Suprapubic skin (tissue), 4 donors: ENCODE results near the gene SORCS3. TPM values are rescaled to one million over a fixed set of nuclear protein-coding genes. Genes with fewer than 3 reads are reported as not detected.
A peak's percentile ranks its signal among the peaks of the same experiment; 100 is the strongest.

Experiments used
- DNase-seq, 2 donors: peaks; one replicate each; pipeline ENCODE4 v3.0.0-alpha.2; 2019; ENCODE audit warnings: low spot score in 2 of 2
- H3K27ac ChIP-seq: fragments of 200-600 bp; sonication (generic); one replicate; pipeline ENCODE4 v1.5.1; 2019
- H3K27me3 ChIP-seq: fragments of 200-600 bp; sonication (generic); one replicate; pipeline ENCODE4 v1.5.1; 2019
- H3K36me3 ChIP-seq: fragments of 200-600 bp; sonication (generic); one replicate; pipeline ENCODE4 v1.5.1; 2019
- H3K4me1 ChIP-seq: fragments of 200-600 bp; sonication (generic); one replicate; pipeline ENCODE4 v1.5.1; 2019
- H3K4me3 ChIP-seq: fragments of 200-600 bp; sonication (generic); one replicate; pipeline ENCODE4 v1.5.1; 2019; ENCODE audit warnings: mild to moderate bottlenecking
- H3K9me3 ChIP-seq: fragments of 200-600 bp; sonication (generic); one replicate; pipeline ENCODE4 v1.5.1; 2019
- EP300 ChIP-seq: sonication (generic); formaldehyde crosslinking; IDR thresholded peaks from one replicate; pipeline ENCODE4 v1.6.1; 2017; ENCODE audit warnings: antibody characterized with exemption
- POLR2A ChIP-seq, 2 donors: fragments of 450-650 bp; IDR thresholded peaks; one replicate each; pipeline ENCODE4 v1.6.1; 2017; ENCODE audit warnings: antibody characterized with exemption in 2 of 2, mild to moderate bottlenecking in 2 of 2, moderate library complexity in 2 of 2
- POLR2AphosphoS5 ChIP-seq, 3 donors: sonication (generic); formaldehyde crosslinking; IDR thresholded peaks; one replicate each; pipeline ENCODE4 v1.6.1; 2017; ENCODE audit warnings: antibody characterized with exemption in 3 of 3
- WGBS: methylation state at CpG from one replicate; pipeline ENCODE4 v1.1.5; 2018; 5-methylcytosine and 5-hydroxymethylcytosine counted together
- total RNA-seq, 4 donors: library from RNA; depleted of rRNA; stranded (reverse); fragments of >200 nt; gene quantifications; one replicate each; pipeline ENCODE4 v1.1.0, GENCODE V29; 2016
- TF ChIP-seq, protein P1 (sequence below), 2 donors: fragments of 200-600 bp in 1 of 2; fragments of 450-650 bp in 1 of 2; sonication (generic) in 1 of 2; IDR thresholded peaks; one replicate each; pipeline ENCODE4 v1.5.1; 2016 to 2019; ENCODE audit warnings: antibody characterized with exemption in 2 of 2, mild to moderate bottlenecking in 1 of 2, moderate library complexity in 1 of 2

The SORCS3 gene
- total RNA-seq, 4 donors from 2014 or later, result 0.16 to 0.19 (median 0.18) TPM

DNA sequence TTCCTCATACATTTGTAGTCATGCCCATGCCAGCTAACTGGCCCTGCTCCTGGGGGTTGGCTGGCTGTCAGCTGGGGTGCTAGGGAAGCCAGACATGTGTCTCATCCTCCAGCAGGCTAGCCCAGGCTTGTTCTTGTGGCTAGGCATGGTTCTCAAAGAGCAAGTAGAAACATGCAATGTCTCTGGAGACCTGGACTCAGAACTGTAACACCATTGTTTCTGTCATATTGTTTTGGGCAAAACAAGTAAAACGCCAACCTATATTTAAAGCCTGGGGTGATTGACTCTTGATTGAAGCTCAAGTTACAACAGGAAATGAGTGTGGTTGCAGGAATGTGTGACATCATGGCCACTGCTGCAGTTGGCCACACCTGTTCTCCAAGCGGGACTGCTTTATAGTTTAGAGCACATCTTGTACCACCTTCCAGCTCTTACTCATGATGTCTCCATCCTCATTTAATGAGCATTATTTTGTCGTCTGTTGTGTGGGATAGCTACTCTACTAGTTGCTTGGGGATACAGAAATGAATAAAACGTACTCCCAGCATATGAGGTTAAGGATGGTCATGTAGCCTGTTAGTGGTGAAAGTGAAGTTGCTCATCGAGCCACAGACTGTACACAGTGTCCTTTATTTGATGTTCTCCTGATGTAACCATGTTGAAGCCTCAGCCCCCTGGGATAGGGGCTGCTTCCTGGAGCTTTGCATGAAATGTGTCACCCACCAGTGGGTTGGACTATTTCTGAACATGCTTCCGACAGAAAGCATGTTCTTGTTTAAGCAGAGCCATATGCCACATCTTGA is 168.4 kb downstream of the SORCS3 start:
- DNase-seq, result no peak
- TF ChIP-seq EP300 (no peak), POLR2A (IDR thresholded peaks at IDR 0.05) (no peak), POLR2AphosphoS5 (IDR thresholded peaks at IDR 0.05) (no peak)
- TF ChIP-seq, protein P1, sequence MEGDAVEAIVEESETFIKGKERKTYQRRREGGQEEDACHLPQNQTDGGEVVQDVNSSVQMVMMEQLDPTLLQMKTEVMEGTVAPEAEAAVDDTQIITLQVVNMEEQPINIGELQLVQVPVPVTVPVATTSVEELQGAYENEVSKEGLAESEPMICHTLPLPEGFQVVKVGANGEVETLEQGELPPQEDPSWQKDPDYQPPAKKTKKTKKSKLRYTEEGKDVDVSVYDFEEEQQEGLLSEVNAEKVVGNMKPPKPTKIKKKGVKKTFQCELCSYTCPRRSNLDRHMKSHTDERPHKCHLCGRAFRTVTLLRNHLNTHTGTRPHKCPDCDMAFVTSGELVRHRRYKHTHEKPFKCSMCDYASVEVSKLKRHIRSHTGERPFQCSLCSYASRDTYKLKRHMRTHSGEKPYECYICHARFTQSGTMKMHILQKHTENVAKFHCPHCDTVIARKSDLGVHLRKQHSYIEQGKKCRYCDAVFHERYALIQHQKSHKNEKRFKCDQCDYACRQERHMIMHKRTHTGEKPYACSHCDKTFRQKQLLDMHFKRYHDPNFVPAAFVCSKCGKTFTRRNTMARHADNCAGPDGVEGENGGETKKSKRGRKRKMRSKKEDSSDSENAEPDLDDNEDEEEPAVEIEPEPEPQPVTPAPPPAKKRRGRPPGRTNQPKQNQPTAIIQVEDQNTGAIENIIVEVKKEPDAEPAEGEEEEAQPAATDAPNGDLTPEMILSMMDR (IDR thresholded peaks at IDR 0.05), result no peak
- 53% methylated on average over 5 of the region's 6 CpGs for WGBS
- Histone ChIP-seq H3K9me3 (no peaks in the 10 kb centered on the region), H3K4me3 (no peak overlapping the region), H3K27ac (peak overlapping the region; percentile 13), H3K27me3 (no peaks in the 10 kb centered on the region), H3K4me1 (no peaks in the 10 kb centered on the region), H3K36me3 (no peaks in the 10 kb centered on the region)

DNA sequence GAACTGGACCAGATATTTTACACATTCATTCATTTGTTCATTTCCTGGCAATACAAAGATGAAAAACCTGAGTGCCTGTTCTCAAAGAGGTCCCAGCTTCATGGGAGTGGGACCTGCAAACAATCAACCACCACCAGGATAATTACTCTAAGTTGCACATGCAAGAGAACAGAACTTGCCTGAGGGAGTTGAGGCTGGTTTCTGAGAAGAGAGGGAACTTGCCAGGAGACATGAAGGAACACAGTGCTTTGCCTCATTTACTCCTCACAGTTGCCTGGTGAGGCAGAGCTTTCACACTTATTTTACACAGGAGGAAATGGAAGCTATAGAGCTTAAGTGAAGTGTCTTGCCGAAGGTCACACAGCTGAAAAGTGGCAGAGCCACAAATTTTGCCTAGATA is 170.1 kb downstream of the SORCS3 start:
- Histone ChIP-seq H3K4me3 (no peak overlapping the region), H3K27me3 (no peaks in the 10 kb centered on the region), H3K4me1 (no peaks in the 10 kb centered on the region), H3K36me3 (no peaks in the 10 kb centered on the region), H3K27ac (no peak overlapping the region), H3K9me3 (no peaks in the 10 kb centered on the region)
- TF ChIP-seq POLR2A (IDR thresholded peaks at IDR 0.05) (no peak), EP300 (no peak), POLR2AphosphoS5 (IDR thresholded peaks at IDR 0.05) (no peak)
- TF ChIP-seq, protein P1 (IDR thresholded peaks at IDR 0.05), result no peak
- no peak for DNase-seq
- WGBS, result 70% methylated on average over 1 of the region's 1 CpG

DNA sequence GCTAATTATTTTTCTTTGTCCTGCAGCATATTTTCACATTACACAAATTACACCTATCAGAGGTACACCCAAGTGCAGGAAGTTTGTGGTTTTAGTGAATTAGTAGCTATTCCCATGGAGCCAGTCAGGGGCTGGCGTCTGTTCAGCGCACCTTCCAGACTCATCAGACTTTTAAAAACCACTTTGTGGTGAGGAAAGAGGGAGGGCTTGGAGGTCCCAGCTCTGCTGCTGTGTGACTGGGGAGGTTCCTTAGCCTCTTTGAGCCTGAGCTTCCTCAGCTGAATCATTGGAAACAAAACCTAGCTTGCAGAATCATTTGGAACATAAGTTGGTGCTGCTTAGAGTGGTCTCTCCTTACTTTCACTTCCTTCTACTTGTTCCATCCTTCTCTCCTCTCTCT is 175.4 kb downstream of the SORCS3 start:
- Histone ChIP-seq H3K27me3 (no peaks in the 10 kb centered on the region), H3K36me3 (no peaks in the 10 kb centered on the region), H3K27ac (no peak overlapping the region), H3K4me3 (no peak overlapping the region), H3K4me1 (no peaks in the 10 kb centered on the region), H3K9me3 (no peaks in the 10 kb centered on the region)
- TF ChIP-seq POLR2AphosphoS5 (IDR thresholded peaks at IDR 0.05) (no peak), POLR2A (IDR thresholded peaks at IDR 0.05) (no peak), EP300 (no peak)
- TF ChIP-seq, protein P1 (IDR thresholded peaks at IDR 0.05), result no peak
- no peak for DNase-seq
- WGBS, result 68% methylated on average over 2 of the region's 2 CpGs

DNA sequence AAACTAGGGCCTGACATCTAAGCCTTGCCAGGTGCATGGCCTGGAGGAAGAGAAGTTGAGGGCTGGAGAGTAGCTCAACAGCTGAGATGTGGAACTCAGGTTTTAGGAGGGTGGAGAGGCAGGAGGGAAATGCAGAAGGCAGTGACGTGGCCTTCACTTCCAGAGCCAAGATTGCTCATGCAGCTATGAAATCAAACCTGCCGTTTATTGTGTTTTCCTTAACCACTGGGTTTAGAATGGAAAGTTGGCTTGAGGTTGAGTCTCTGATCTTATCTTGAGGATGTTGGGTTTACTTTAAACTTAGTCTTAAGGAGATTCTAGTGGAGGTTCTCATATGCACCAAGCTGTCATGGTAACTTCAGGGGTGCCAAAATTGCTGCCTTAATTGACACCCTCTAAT is 178.6 kb downstream of the SORCS3 start:
- no peaks in the 10 kb centered on the region for H3K9me3 ChIP-seq
- H3K27ac ChIP-seq, result no peak overlapping the region
- H3K36me3 ChIP-seq, result no peaks in the 10 kb centered on the region
- 41% methylated on average over 2 of the region's 2 CpGs for WGBS
- H3K4me1 ChIP-seq, result no peaks in the 10 kb centered on the region
- H3K4me3 ChIP-seq, result no peak overlapping the region
- H3K27me3 ChIP-seq, result no peaks in the 10 kb centered on the region
- TF ChIP-seq POLR2A (IDR thresholded peaks at IDR 0.05), result no peak
- DNase-seq, result no peak

DNA sequence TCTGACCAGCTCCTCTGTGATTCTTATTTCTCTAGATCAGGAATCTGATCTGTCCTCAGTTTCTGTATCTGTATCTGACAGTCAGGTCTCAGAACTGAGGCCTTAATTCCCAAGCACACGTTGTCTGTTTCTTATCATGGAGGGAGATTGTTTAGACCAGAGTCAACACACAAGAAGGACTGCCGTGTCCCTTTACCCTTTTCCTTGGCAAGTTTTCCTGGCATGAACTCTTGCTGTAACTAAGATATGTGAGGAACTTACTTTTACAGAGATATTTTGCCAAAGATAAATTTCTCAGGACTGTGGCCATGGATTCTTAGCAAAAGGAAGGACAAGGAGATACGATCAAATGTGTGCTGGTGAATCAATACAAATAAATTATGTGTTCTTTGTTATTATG is 181.0 kb downstream of the SORCS3 start:
- no peaks in the 10 kb centered on the region for H3K9me3 ChIP-seq
- 56% methylated on average over 3 of the region's 3 CpGs for WGBS
- TF ChIP-seq POLR2A (IDR thresholded peaks at IDR 0.05), result no peak
- TF ChIP-seq POLR2AphosphoS5 (IDR thresholded peaks at IDR 0.05), result no peak
- TF ChIP-seq, protein P1 (IDR thresholded peaks at IDR 0.05), result no peak
- no peak for TF ChIP-seq EP300
- no peak for DNase-seq
- H3K4me1 ChIP-seq, result no peaks in the 10 kb centered on the region
- no peak overlapping the region for H3K27ac ChIP-seq
- no peaks in the 10 kb centered on the region for H3K36me3 ChIP-seq
- no peak overlapping the region for H3K4me3 ChIP-seq
- H3K27me3 ChIP-seq, result no peaks in the 10 kb centered on the region
